K562 (cell line): Measurements from ENCODE around the gene HLA-DPA1. TPM values are rescaled to one million over a fixed set of nuclear protein-coding genes. Genes with fewer than 3 reads are reported as not detected.

ENCODE experiments used
- ATAC-seq: fragments of 200-7000 bp; cut with Tn5 transposase; 3 replicates; pipeline ENCODE4 v1.9.1; 2020; ENCODE audit warnings: moderate library complexity
- BruUV-seq: library from RNA; stranded (reverse); fragments of 400-500 nt; replicated peaks from 2 replicates; lab custom pipeline; 2021; lab: Mats Ljungman, UMichigan
- CTCF ChIA-PET: fragments of 300-600 bp; formaldehyde crosslinking; extraction: SDS; loops from one replicate; lab custom pipeline; 2021; ENCODE audit warnings: low intra/inter-chr PET ratio; lab: Yijun Ruan, JAX
- POLR2A ChIA-PET: fragments of 300-600, 350-650 bp; sonication (Branson Sonifier 250); formaldehyde crosslinking; extraction: SDS; loops from one replicate; lab custom pipeline; 2021; ENCODE audit warnings: antibody characterized with exemption, inconsistent platforms; lab: Yijun Ruan, JAX
- DNase-seq, 4 experiments: peaks; one replicate each; pipeline versions ENCODE4 v3.0.0 to v3.0.0-alpha.2; 2011 to 2018; ENCODE audit warnings: low spot score in 3 of 4, mixed read lengths in 3 of 4; ENCODE audit errors: extremely low read depth in 1 of 4
- FAIRE-seq: peaks from 2 replicates; lab custom pipeline; 2011; peaks lifted over from hg19 to GRCh38; lab: Jason Lieb, UNC
- H2AFZ ChIP-seq: 2 replicates; pipeline ENCODE4 v1.6.0; 2011; ENCODE audit warnings: low read depth, low read length, control low read depth, inconsistent platforms
- H3K27ac ChIP-seq: fragments of 200-600 bp; 3 replicates; pipeline ENCODE4 v1.8.0; 2011; ENCODE audit warnings: low read depth, mild to moderate bottlenecking, control low read depth, inconsistent platforms, low read length, moderate library complexity, mixed read lengths; ENCODE audit errors: extremely low read depth
- H3K27me3 ChIP-seq, 2 experiments: fragments of 300-600 bp in 1 of 2; 2 replicates in 1 of 2; 3 replicates in 1 of 2; pipeline versions ENCODE4 v1.6.0 to v1.8.0; 2011; ENCODE audit warnings: inconsistent platforms in 2 of 2, low read length in 2 of 2, mild to moderate bottlenecking in 1 of 2, mixed read lengths in 1 of 2, moderate library complexity in 1 of 2; ENCODE audit not compliant: control insufficient read depth in 2 of 2, insufficient read depth in 2 of 2
- H3K36me3 ChIP-seq: fragments of 300-600 bp; 3 replicates; pipeline ENCODE4 v1.8.0; 2011; ENCODE audit warnings: mild to moderate bottlenecking, low read length, inconsistent platforms; ENCODE audit not compliant: control insufficient read depth, insufficient read depth
- H3K4me1 ChIP-seq, 2 experiments: fragments of 200-600 bp in 1 of 2; replicated peaks in 1 of 2; 2 replicates in 1 of 2; 3 replicates in 1 of 2; pipeline versions ENCODE4 v1.5.1 to v1.8.0; 2011; ENCODE audit warnings: inconsistent platforms in 2 of 2, low read length in 2 of 2, mild to moderate bottlenecking in 1 of 2, mixed read lengths in 1 of 2, moderate library complexity in 1 of 2; ENCODE audit not compliant: control insufficient read depth in 2 of 2, insufficient read depth in 2 of 2
- H3K4me2 ChIP-seq: 2 replicates; pipeline ENCODE4 v1.6.1; 2011; ENCODE audit warnings: low read length, control low read depth, inconsistent platforms, mixed read lengths; ENCODE audit not compliant: insufficient read depth
- H3K4me3 ChIP-seq: fragments of 200-600 bp; sonication (generic), shearing (Covaris generic); 2 replicates; pipeline ENCODE4 v1.5.1; 2016; ENCODE audit warnings: control low read depth, inconsistent platforms
- H3K79me2 ChIP-seq: fragments of 200-600 bp; 3 replicates; pipeline ENCODE4 v1.8.0; 2011; ENCODE audit warnings: low read length, inconsistent platforms; ENCODE audit not compliant: control insufficient read depth, insufficient read depth
- H3K9ac ChIP-seq, 2 experiments: 2 replicates each; pipeline versions ENCODE4 v1.6.0 to v1.6.1; 2011; ENCODE audit warnings: low read depth in 2 of 2, low read length in 2 of 2, control low read depth in 1 of 2, inconsistent platforms in 1 of 2, mild to moderate bottlenecking in 1 of 2, mixed read lengths in 1 of 2; ENCODE audit not compliant: insufficient read depth in 1 of 2
- H3K9me1 ChIP-seq: one replicate; pipeline ENCODE4 v1.6.0; 2011; ENCODE audit warnings: inconsistent platforms, mild to moderate bottlenecking, low read length, moderate library complexity; ENCODE audit not compliant: control insufficient read depth, insufficient read depth
- H3K9me3 ChIP-seq: replicated peaks from 2 replicates; pipeline ENCODE4 v1.5.1; 2011; ENCODE audit warnings: low read depth, low read length, inconsistent platforms; ENCODE audit not compliant: control insufficient read depth, insufficient read depth
- H4K20me1 ChIP-seq: replicated peaks from 2 replicates; pipeline ENCODE4 v1.6.1; 2011; ENCODE audit warnings: low read length, inconsistent platforms, mixed read lengths; ENCODE audit not compliant: control insufficient read depth, insufficient read depth
- BDP1 ChIP-seq: IDR thresholded peaks from 3 replicates; pipeline ENCODE4 v1.6.1; 2011; ENCODE audit not compliant: insufficient read length, insufficient read depth
- CTCF ChIP-seq, 3 experiments: IDR thresholded peaks in 2 of 3; conservative IDR thresholded peaks in 1 of 3; 2 replicates each; pipeline ENCODE4 v1.5.1; 2011 to 2012; ENCODE audit warnings: low read length in 3 of 3, mild to moderate bottlenecking in 3 of 3, control low read depth in 2 of 3, improper control_type of control experiment in 1 of 3, inconsistent platforms in 1 of 3, low read depth in 1 of 3, mixed read lengths in 1 of 3, moderate library complexity in 1 of 3; ENCODE audit not compliant: insufficient read depth in 2 of 3
- CTCFL ChIP-seq: IDR thresholded peaks from 2 replicates; pipeline ENCODE4 v1.6.1; 2011; ENCODE audit warnings: borderline replicate concordance, low read depth, mild to moderate bottlenecking, moderate library complexity, low read length; ENCODE audit not compliant: insufficient read depth, poor library complexity, severe bottlenecking
- NFIC ChIP-seq: fragments of 450-650 bp; IDR thresholded peaks from 2 replicates; pipeline ENCODE4 v1.6.1; 2017; ENCODE audit warnings: mild to moderate bottlenecking, inconsistent platforms
- NR2C1 ChIP-seq, 2 experiments: fragments of 450-650 bp; IDR thresholded peaks; 2 replicates each; pipeline ENCODE4 v1.6.1; 2017; ENCODE audit warnings: mild to moderate bottlenecking in 2 of 2, antibody characterized with exemption in 1 of 2, inconsistent platforms in 1 of 2, missing compliant biosample characterization in 1 of 2, missing genetic modification characterization in 1 of 2
- ZC3H8 ChIP-seq: fragments of 450-650 bp; IDR thresholded peaks from 2 replicates; pipeline ENCODE4 v1.6.1; 2017
- ZMIZ1 ChIP-seq, 2 experiments: fragments of 150-350 bp in 1 of 2; IDR thresholded peaks; 2 replicates each; pipeline ENCODE4 v1.6.1; 2012 to 2016; ENCODE audit warnings: low read depth in 2 of 2, low read length in 2 of 2, mild to moderate bottlenecking in 1 of 2, moderate library complexity in 1 of 2
- WGBS: fragments of 100-300 bp; shearing (Covaris generic); methylation state at CpG from one replicate; pipeline ENCODE4 v1.1.6; 2016; ENCODE audit warnings: low coverage, mixed read lengths; ENCODE audit not compliant: insufficient coverage; ENCODE audit errors: missing lambda C conversion rate; 5-methylcytosine and 5-hydroxymethylcytosine counted together
- in situ Hi-C: fragments of 300-500 bp; cut with MboI; formaldehyde crosslinking; loops from 4 replicates; pipeline ENCODE4 v1.15.0; 2018; ENCODE audit warnings: inconsistent platforms, mixed read lengths
- intact Hi-C: fragments of 100-400 bp; cut with micrococcal nuclease; formaldehyde crosslinking; loops from 2 replicates; pipeline ENCODE4 v1.14.2; 2022
- polyA plus RNA-seq, 8 experiments: library from polyadenylated mRNA; depleted of rRNA in 4 of 8; stranded (reverse) in 5 of 8; unstranded in 3 of 8; fragments of >200 nt; fragmentation: Nextera tagmentation in 2 of 8; fragmentation: Illumina TruSeq in 1 of 8; extraction: Ambion mirVana in 2 of 8; extraction: Trizol in 1 of 8; gene quantifications; 2 replicates each; pipeline versions ENCODE4 v1.2.1 to v1.2.3, GENCODE V29; 2011 to 2014; ENCODE audit warnings: inconsistent platforms in 1 of 8, missing spikeins in 1 of 8
- total RNA-seq, 7 experiments: library from RNA; depleted of rRNA in 6 of 7; stranded (reverse); fragments of >200 nt in 6 of 7; fragmentation: Illumina TruSeq in 2 of 7; extraction: Trizol in 2 of 7; gene quantifications; 2 replicates each; pipeline versions ENCODE4 v1.2.1 to v1.2.3, GENCODE V29; 2011 to 2021; ENCODE audit warnings: low replicate concordance in 1 of 7

The HLA-DPA1 gene
- total and polyA plus RNA-seq, 9 of the 15 experiments (the other 6 are each of a cell fraction or from before 2014, with no cell fraction given) = 0.23 to 0.93 (median 0.55) TPM

GRCh38 chr6:33049323-33050013 lies 24.0 kb downstream of the HLA-DPA1 start:
- in situ Hi-C loops = no loop called here
- H4K20me1 ChIP-seq = no peaks in the 10 kb centered on the region
- no peaks in the 10 kb centered on the region for H3K9me3 ChIP-seq
- H3K36me3 ChIP-seq = no peaks in the 10 kb centered on the region
- no peak overlapping the region for H3K4me2 ChIP-seq
- no peaks in the 10 kb centered on the region for H3K4me1 ChIP-seq
- CTCF ChIA-PET = interaction anchor here (0.6 kb wide), 1 partner anchor 89 kb away, joined by 4 read pairs; no protein-coding TSS in a partner anchor
- no peak overlapping the region for H3K9ac ChIP-seq
- H3K4me3 ChIP-seq = no peak overlapping the region
- no peaks in the 10 kb centered on the region for H3K9me1 ChIP-seq
- intact Hi-C loops = no loop called here
- peak in 1 of 4 experiments; percentile 11 for DNase-seq
- H3K79me2 ChIP-seq = no peaks in the 10 kb centered on the region
- H3K27ac ChIP-seq = no peak overlapping the region
- H2AFZ ChIP-seq = no peak overlapping the region
- ATAC-seq = peak; percentile 54; the same call in 2 of the 3 replicates
- peaks cover 9 to 19% of the 10 kb centered on the region in 2 experiments; a peak in 3 of 5 replicates for H3K27me3 ChIP-seq
- POLR2A ChIA-PET = interaction anchor here (0.6 to 1.3 kb wide), 3 partner anchors 77 to 275 kb away, joined by 3 to 5 read pairs (median 4); partner anchors contain the start of gene ZBTB22
- 1% methylated on average over 9 of the region's 9 CpGs for WGBS
- FAIRE-seq = no peak
- no TSS peak for BruUV-seq
- no peak for TF ChIP-seq NFIC
- peak; percentile 8 for TF ChIP-seq CTCFL
- TF ChIP-seq BDP1 = no peak
- no peak for TF ChIP-seq NR2C1 (IDR thresholded peaks at IDR 0.05)
- TF ChIP-seq NR2C1 (tag; IDR thresholded peaks at IDR 0.05) = no peak
- no peak for TF ChIP-seq ZMIZ1 (IDR thresholded peaks at IDR 0.05; ENCODE audit: low read depth in 2 of 2, low read length in 2 of 2)
- no peak for TF ChIP-seq ZC3H8
- TF ChIP-seq CTCF (IDR thresholded peaks at IDR 0.05 in 2 of 3, conservative IDR thresholded peaks at IDR 0.05 in 1 of 3; ENCODE audit: insufficient read depth in 2 of 3, low read depth in 1 of 3, low read length in 3 of 3) = peak; percentile 37 to 56 (median 42); a peak in 4 of 6 replicates
